ENCODE data around the gene RALBP1. TPM values are rescaled to one million over a fixed set of nuclear protein-coding genes. Genes with fewer than 3 reads are reported as not detected.
A peak's percentile ranks its signal among the peaks of the same experiment; 100 is the strongest.

Gene RALBP1
- total RNA-seq, 4 donors from 2014 or later: 60.2 to 97.6 (median 72.2) TPM

- no peak for TF ChIP-seq CTCF (IDR thresholded peaks at IDR 0.05)
- no peak for DNase-seq (ENCODE audit: low spot score)
- no peak for ATAC-seq (ENCODE audit: low FRiP score)
These were observed 19.4 kb upstream of the RALBP1 start for GRCh38 chr18:9455718-9456511.

- TF ChIP-seq CTCF (IDR thresholded peaks at IDR 0.05): no peak
- ATAC-seq (ENCODE audit: low FRiP score) (no peak), DNase-seq (ENCODE audit: low spot score) (no peak)
These were observed 9.2 kb upstream of the RALBP1 start for GRCh38 chr18:9466127-9466526.

GRCh38 chr18:9466846-9467245 is 8.5 kb upstream of the RALBP1 start:
- TF ChIP-seq CTCF (IDR thresholded peaks at IDR 0.05): no peak
- DNase-seq (ENCODE audit: low spot score) (no peak), ATAC-seq (ENCODE audit: low FRiP score) (no peak)

GRCh38 chr18:9468998-9469397 is 6.3 kb upstream of the RALBP1 start:
- no peak for DNase-seq (ENCODE audit: low spot score)
- no peak for ATAC-seq (ENCODE audit: low FRiP score)
- TF ChIP-seq CTCF (IDR thresholded peaks at IDR 0.05): no peak

- TF ChIP-seq CTCF (IDR thresholded peaks at IDR 0.05): no peak
- no peak for DNase-seq (ENCODE audit: low spot score)
- no peak for ATAC-seq (ENCODE audit: low FRiP score)
These were observed 5.6 kb upstream of the RALBP1 start for GRCh38 chr18:9469685-9470084.

DNA sequence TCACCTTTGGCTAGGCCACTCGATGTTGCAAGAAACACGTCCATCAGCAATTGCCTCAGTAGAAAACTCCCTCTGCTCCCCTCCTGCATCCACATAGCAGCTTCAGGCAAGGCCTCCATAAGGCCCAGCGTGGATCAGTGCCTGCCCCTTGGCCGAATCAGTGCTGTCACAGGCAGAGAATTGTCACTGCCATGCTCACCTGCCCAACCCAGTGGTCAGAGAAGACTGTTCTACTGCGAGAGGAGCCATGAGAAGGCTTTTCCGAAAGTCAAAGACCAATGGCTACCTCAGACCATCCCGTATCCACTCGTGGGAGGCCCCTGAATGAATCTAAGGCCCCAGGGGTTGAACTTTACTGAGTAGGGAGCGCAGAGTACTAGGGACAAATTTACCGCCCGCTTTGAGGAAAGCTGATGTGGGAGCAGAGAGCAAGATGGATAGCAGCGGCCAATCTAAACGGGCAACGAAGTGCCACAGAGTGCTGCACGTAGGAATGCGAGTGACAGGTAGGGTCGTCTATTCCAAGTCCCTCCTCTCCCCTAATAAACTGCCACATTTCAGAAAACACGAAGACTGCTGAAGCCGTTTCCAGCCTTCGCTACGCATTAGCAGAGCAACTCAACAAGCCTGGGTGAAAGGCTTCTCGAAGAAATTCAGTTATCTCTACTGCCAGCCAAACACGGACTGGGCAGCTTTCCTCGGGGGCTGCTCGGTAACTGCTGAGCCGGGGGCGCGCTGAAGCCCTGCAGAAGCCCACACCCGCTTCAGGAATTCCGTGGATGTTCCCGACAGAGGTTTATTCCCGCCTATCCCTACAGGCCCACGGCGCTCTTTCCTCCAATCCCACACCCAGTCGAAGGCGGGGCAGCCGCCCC is 968 bp upstream of the RALBP1 start:
- TF ChIP-seq CTCF (IDR thresholded peaks at IDR 0.05): no peak
- peak; percentile 29 for DNase-seq (ENCODE audit: low spot score)
- ATAC-seq (ENCODE audit: low FRiP score): peak; percentile 90
